Central memory CD8-positive, alpha-beta T cell (primary cell): Measurements from ENCODE around the gene CHST11.
A peak's percentile ranks its signal among the peaks of the same experiment; 100 is the strongest.

Source experiments
- ATAC-seq: fragments of 150-1000 bp; cut with Tn5 transposase; replicated peaks from 2 replicates; pipeline ENCODE4 v1.10.0; 2022; ENCODE audit warnings: mild to moderate bottlenecking, moderate FRiP score, moderate number of reproducible peaks; ENCODE audit not compliant: poor library complexity, severe bottlenecking; ENCODE audit errors: extremely low read depth
- DNase-seq, 2 donors: peaks; one replicate each; pipeline ENCODE4 v3.0.0; 2021; ENCODE audit warnings: low spot score in 2 of 2
- H3K27ac Mint-ChIP-seq: one replicate; pipeline ENCODE4 v1.8.0; 2022; ENCODE audit warnings: low read depth, mild to moderate bottlenecking, moderate library complexity, mixed read lengths
- H3K27me3 Mint-ChIP-seq: one replicate; pipeline ENCODE4 v1.8.0; 2022; ENCODE audit warnings: mixed read lengths
- H3K36me3 Mint-ChIP-seq: one replicate; pipeline ENCODE4 v1.8.0; 2022; ENCODE audit warnings: mild to moderate bottlenecking, moderate library complexity, mixed read lengths; ENCODE audit not compliant: insufficient read depth
- H3K4me1 Mint-ChIP-seq: one replicate; pipeline ENCODE4 v1.8.0; 2022; ENCODE audit warnings: mixed read lengths
- H3K4me3 Mint-ChIP-seq: one replicate; pipeline ENCODE4 v1.8.0; 2022; ENCODE audit warnings: mild to moderate bottlenecking, moderate library complexity, mixed read lengths
- H3K9me3 Mint-ChIP-seq: one replicate; pipeline ENCODE4 v1.8.0; 2022; ENCODE audit warnings: mixed read lengths

Gene CHST11

GRCh38 chr12:104419717-104420116 is 37.0 kb upstream of the CHST11 start:
- Mint-ChIP-seq H3K4me1 (peaks cover 6% of the 10 kb centered on the region), H3K4me3 (no peak overlapping the region), H3K27me3 (no peaks in the 10 kb centered on the region), H3K27ac (no peak overlapping the region), H3K9me3 (no peaks in the 10 kb centered on the region), H3K36me3 (no peaks in the 10 kb centered on the region)
- no peak for DNase-seq
- ATAC-seq, result no peak

GRCh38 chr12:104420868-104421267 is 35.9 kb upstream of the CHST11 start:
- H3K27ac Mint-ChIP-seq, result no peak overlapping the region
- no peaks in the 10 kb centered on the region for H3K9me3 Mint-ChIP-seq
- ATAC-seq (no peak), DNase-seq (no peak)
- no peak overlapping the region for H3K4me3 Mint-ChIP-seq
- H3K4me1 Mint-ChIP-seq, result peaks cover 6% of the 10 kb centered on the region
- H3K27me3 Mint-ChIP-seq, result no peaks in the 10 kb centered on the region
- H3K36me3 Mint-ChIP-seq, result no peaks in the 10 kb centered on the region

- no peak for DNase-seq
- no peak overlapping the region for H3K27ac Mint-ChIP-seq
- H3K27me3 Mint-ChIP-seq, result no peaks in the 10 kb centered on the region
- ATAC-seq, result no peak
- H3K4me1 Mint-ChIP-seq, result peaks cover 10% of the 10 kb centered on the region
- no peak overlapping the region for H3K4me3 Mint-ChIP-seq
- H3K9me3 Mint-ChIP-seq, result no peaks in the 10 kb centered on the region
- H3K36me3 Mint-ChIP-seq, result no peaks in the 10 kb centered on the region
Observed at GRCh38 chr12:104421343-104421742, 35.4 kb upstream of the CHST11 start.

GRCh38 chr12:104422441-104422840 is 34.3 kb upstream of the CHST11 start:
- Mint-ChIP-seq H3K27ac (no peak overlapping the region), H3K36me3 (peaks cover under 1% of the 10 kb centered on the region), H3K9me3 (no peaks in the 10 kb centered on the region), H3K4me1 (peaks cover 21% of the 10 kb centered on the region), H3K27me3 (no peaks in the 10 kb centered on the region), H3K4me3 (no peak overlapping the region)
- DNase-seq (no peak), ATAC-seq (no peak)

- Mint-ChIP-seq H3K9me3 (no peaks in the 10 kb centered on the region), H3K4me1 (peaks cover 25% of the 10 kb centered on the region), H3K4me3 (no peak overlapping the region), H3K27me3 (no peaks in the 10 kb centered on the region), H3K36me3 (peaks cover 2% of the 10 kb centered on the region), H3K27ac (no peak overlapping the region)
- DNase-seq, result no peak
- no peak for ATAC-seq
Observed at GRCh38 chr12:104423273-104423672, 33.5 kb upstream of the CHST11 start.

- Mint-ChIP-seq H3K27ac (no peak overlapping the region), H3K27me3 (no peaks in the 10 kb centered on the region), H3K4me1 (peaks cover 25% of the 10 kb centered on the region), H3K4me3 (no peak overlapping the region), H3K9me3 (no peaks in the 10 kb centered on the region), H3K36me3 (peaks cover 2% of the 10 kb centered on the region)
- DNase-seq (no peak), ATAC-seq (no peak)
Observed at GRCh38 chr12:104423809-104424208, 32.9 kb upstream of the CHST11 start.

GRCh38 chr12:104424955-104425354 is 31.8 kb upstream of the CHST11 start:
- H3K4me1 Mint-ChIP-seq, result peaks cover 25% of the 10 kb centered on the region
- H3K36me3 Mint-ChIP-seq, result peaks cover 2% of the 10 kb centered on the region
- H3K27me3 Mint-ChIP-seq, result no peaks in the 10 kb centered on the region
- no peak overlapping the region for H3K4me3 Mint-ChIP-seq
- no peak for ATAC-seq
- no peak for DNase-seq
- no peaks in the 10 kb centered on the region for H3K9me3 Mint-ChIP-seq
- H3K27ac Mint-ChIP-seq, result no peak overlapping the region

GRCh38 chr12:104425614-104426013 is 31.1 kb upstream of the CHST11 start:
- ATAC-seq (no peak), DNase-seq (no peak)
- H3K27me3 Mint-ChIP-seq, result no peaks in the 10 kb centered on the region
- no peaks in the 10 kb centered on the region for H3K9me3 Mint-ChIP-seq
- H3K27ac Mint-ChIP-seq, result no peak overlapping the region
- no peak overlapping the region for H3K4me3 Mint-ChIP-seq
- peaks cover 2% of the 10 kb centered on the region for H3K36me3 Mint-ChIP-seq
- peaks cover 25% of the 10 kb centered on the region for H3K4me1 Mint-ChIP-seq

GRCh38 chr12:104426926-104427546 is 29.7 kb upstream of the CHST11 start:
- no peak overlapping the region for H3K4me3 Mint-ChIP-seq
- no peaks in the 10 kb centered on the region for H3K27me3 Mint-ChIP-seq
- H3K36me3 Mint-ChIP-seq, result peaks cover 2% of the 10 kb centered on the region
- DNase-seq, result no peak
- H3K9me3 Mint-ChIP-seq, result no peaks in the 10 kb centered on the region
- no peak for ATAC-seq
- peaks cover 19% of the 10 kb centered on the region for H3K4me1 Mint-ChIP-seq
- H3K27ac Mint-ChIP-seq, result peak overlapping the region; percentile 47

- Mint-ChIP-seq H3K36me3 (peaks cover 2% of the 10 kb centered on the region), H3K4me3 (no peak overlapping the region), H3K9me3 (no peaks in the 10 kb centered on the region), H3K4me1 (peaks cover 19% of the 10 kb centered on the region), H3K27me3 (no peaks in the 10 kb centered on the region), H3K27ac (peak overlapping the region; percentile 47)
- ATAC-seq (peak; percentile 97), DNase-seq (peak in 1 of 2 donors; percentile 14)
Observed at GRCh38 chr12:104427547-104427938, 29.2 kb upstream of the CHST11 start.

- Mint-ChIP-seq H3K4me3 (no peak overlapping the region), H3K27ac (no peak overlapping the region)
- DNase-seq, result no peak
Observed at GRCh38 chr12:104433061-104433460, 23.7 kb upstream of the CHST11 start.

GRCh38 chr12:104434129-104434528 is 22.6 kb upstream of the CHST11 start:
- DNase-seq, result no peak
- H3K4me1 Mint-ChIP-seq, result peaks cover 9% of the 10 kb centered on the region
- no peaks in the 10 kb centered on the region for H3K27me3 Mint-ChIP-seq

More at GRCh38 chr12:104433061-104433460, 23.7 kb upstream of the CHST11 start:
- no peak for ATAC-seq
- Mint-ChIP-seq H3K4me1 (peaks cover 7% of the 10 kb centered on the region), H3K9me3 (no peaks in the 10 kb centered on the region), H3K27me3 (no peaks in the 10 kb centered on the region), H3K36me3 (no peaks in the 10 kb centered on the region)

GRCh38 chr12:104435175-104435574 is 21.6 kb upstream of the CHST11 start:
- Mint-ChIP-seq H3K27me3 (no peaks in the 10 kb centered on the region), H3K4me1 (peaks cover 9% of the 10 kb centered on the region), H3K36me3 (no peaks in the 10 kb centered on the region), H3K4me3 (no peak overlapping the region), H3K27ac (no peak overlapping the region), H3K9me3 (no peaks in the 10 kb centered on the region)
- DNase-seq (no peak), ATAC-seq (no peak)

More at GRCh38 chr12:104434129-104434528, 22.6 kb upstream of the CHST11 start:
- Mint-ChIP-seq H3K9me3 (no peaks in the 10 kb centered on the region), H3K4me3 (no peak overlapping the region), H3K36me3 (no peaks in the 10 kb centered on the region), H3K27ac (no peak overlapping the region)
- no peak for ATAC-seq
